ENCODE measurements around the gene MAP4. TPM values are rescaled to one million over a fixed set of nuclear protein-coding genes. Genes with fewer than 3 reads are reported as not detected.

MAP4 gene
- total RNA-seq, 1 experiment from 2014 or later, result 108 TPM

GRCh38 chr3:48004694-48005093, 11.5 kb downstream of the MAP4 start:
- BruUV-seq (replicated peaks), result no TSS peak
- POLR2A ChIA-PET (ENCODE audit: unreplicated experiment), result no interaction called here
- Histone ChIP-seq H3K4me3 (ENCODE audit: low read length) (no peak overlapping the region), H3K27ac (ENCODE audit: low read length) (no peak overlapping the region), H3K9me3 (ENCODE audit: low read length) (no peaks in the 10 kb centered on the region), H3K4me1 (ENCODE audit: insufficient read depth, low read length) (no peaks in the 10 kb centered on the region), H3K4me2 (ENCODE audit: low read length) (no peak overlapping the region), H3K27me3 (ENCODE audit: low read length) (no peaks in the 10 kb centered on the region), H3K79me2 (ENCODE audit: low read length) (peaks cover 67% of the 10 kb centered on the region), H3F3A (ENCODE audit: low read length, unreplicated experiment) (no peaks in the 10 kb centered on the region), H3K36me3 (ENCODE audit: low read depth, low read length) (peaks cover 4% of the 10 kb centered on the region; the same call in 1 of the 2 replicates), H2AFZ (ENCODE audit: low read length) (no peak overlapping the region), H4K20me1 (ENCODE audit: low read length) (peaks cover 9% of the 10 kb centered on the region; the same call in 1 of the 2 replicates), H3K9ac (ENCODE audit: low read length) (no peak overlapping the region), H3K9me2 (replicated peaks; ENCODE audit: low read length) (no peaks in the 10 kb centered on the region)
- ATAC-seq (no peak), DNase-seq (no peak)
- CTCF ChIA-PET, result no interaction called here
- TF ChIP-seq EZH2 (IDR thresholded peaks at IDR 0.05; ENCODE audit: low read length, unreplicated experiment), result no peak
- no peak for TF ChIP-seq EZH2phosphoT487 (IDR thresholded peaks at IDR 0.05; ENCODE audit: borderline replicate concordance, low read length)
- TF ChIP-seq CTCF (conservative IDR thresholded peaks at IDR 0.05; ENCODE audit: low read depth, low read length), result no peak
- intact Hi-C loops (cut with micrococcal nuclease), result no loop called here

GRCh38 chr3:48002787-48003186, 13.4 kb downstream of the MAP4 start:
- intact Hi-C loops (cut with micrococcal nuclease), result no loop called here
- Histone ChIP-seq H3K27ac (ENCODE audit: low read length) (no peak overlapping the region), H3K9ac (ENCODE audit: low read length) (no peak overlapping the region), H3K9me3 (ENCODE audit: low read length) (no peaks in the 10 kb centered on the region), H3K4me3 (ENCODE audit: low read length) (no peak overlapping the region), H3F3A (ENCODE audit: low read length, unreplicated experiment) (no peaks in the 10 kb centered on the region), H3K79me2 (ENCODE audit: low read length) (peaks cover 70% of the 10 kb centered on the region), H3K4me2 (ENCODE audit: low read length) (no peak overlapping the region), H2AFZ (ENCODE audit: low read length) (no peak overlapping the region), H3K4me1 (ENCODE audit: insufficient read depth, low read length) (no peaks in the 10 kb centered on the region), H4K20me1 (ENCODE audit: low read length) (peaks cover 9% of the 10 kb centered on the region; the same call in 1 of the 2 replicates), H3K36me3 (ENCODE audit: low read depth, low read length) (peaks cover 4% of the 10 kb centered on the region; the same call in 1 of the 2 replicates), H3K9me2 (replicated peaks; ENCODE audit: low read length) (no peaks in the 10 kb centered on the region), H3K27me3 (ENCODE audit: low read length) (no peaks in the 10 kb centered on the region)
- BruUV-seq (replicated peaks), result no TSS peak
- ATAC-seq (no peak), DNase-seq (no peak)
- POLR2A ChIA-PET (ENCODE audit: unreplicated experiment), result no interaction called here
- TF ChIP-seq EZH2 (IDR thresholded peaks at IDR 0.05; ENCODE audit: low read length, unreplicated experiment) (no peak), CTCF (conservative IDR thresholded peaks at IDR 0.05; ENCODE audit: low read depth, low read length) (no peak), EZH2phosphoT487 (IDR thresholded peaks at IDR 0.05; ENCODE audit: borderline replicate concordance, low read length) (no peak)
- CTCF ChIA-PET, result interaction anchor here (0.8 kb wide), 1 partner anchor 148 kb away, joined by 3 read pairs; no protein-coding TSS in a partner anchor

DNA sequence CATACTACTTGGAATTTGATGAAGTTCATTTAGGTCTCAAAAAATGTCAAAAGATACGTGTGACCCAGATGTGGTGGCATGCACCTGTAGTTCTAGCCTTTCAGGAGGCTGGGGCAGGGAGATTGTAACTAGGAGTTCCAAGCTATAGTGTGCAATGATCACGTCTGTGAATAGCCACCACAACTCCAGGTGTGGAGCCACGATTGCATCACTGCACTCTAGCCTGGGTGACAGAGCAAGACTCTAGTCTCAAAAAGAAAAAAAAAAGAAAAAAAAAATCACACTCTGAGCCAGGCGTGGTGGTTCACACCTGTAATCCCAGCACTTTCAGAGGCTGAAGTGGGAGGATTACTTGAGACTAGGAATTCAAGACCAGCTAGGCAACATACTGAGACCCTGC, 14.2 kb downstream of the MAP4 start:
- no peaks in the 10 kb centered on the region for H3F3A ChIP-seq (ENCODE audit: low read length, unreplicated experiment)
- ChIA-PET POLR2A (ENCODE audit: unreplicated experiment) (no interaction called here), CTCF (interaction anchor here (0.8 kb wide), 1 partner anchor 149 kb away, joined by 3 read pairs; no protein-coding TSS in a partner anchor)
- peaks cover 70% of the 10 kb centered on the region for H3K79me2 ChIP-seq (ENCODE audit: low read length)
- H3K9me2 ChIP-seq (replicated peaks; ENCODE audit: low read length), result no peaks in the 10 kb centered on the region
- ATAC-seq (no peak), DNase-seq (no peak)
- H3K4me1 ChIP-seq (ENCODE audit: insufficient read depth, low read length), result no peaks in the 10 kb centered on the region
- H3K9me3 ChIP-seq (ENCODE audit: low read length), result no peaks in the 10 kb centered on the region
- H3K36me3 ChIP-seq (ENCODE audit: low read depth, low read length), result peaks cover 4% of the 10 kb centered on the region; the same call in 1 of the 2 replicates
- no peak overlapping the region for H3K9ac ChIP-seq (ENCODE audit: low read length)
- H4K20me1 ChIP-seq (ENCODE audit: low read length), result peaks cover 8% of the 10 kb centered on the region; the same call in 1 of the 2 replicates
- no TSS peak for BruUV-seq (replicated peaks)
- intact Hi-C loops (cut with micrococcal nuclease), result no loop called here
- no peak overlapping the region for H3K4me2 ChIP-seq (ENCODE audit: low read length)
- H2AFZ ChIP-seq (ENCODE audit: low read length), result no peak overlapping the region
- TF ChIP-seq EZH2 (IDR thresholded peaks at IDR 0.05; ENCODE audit: low read length, unreplicated experiment) (no peak), CTCF (conservative IDR thresholded peaks at IDR 0.05; ENCODE audit: low read depth, low read length) (no peak), EZH2phosphoT487 (IDR thresholded peaks at IDR 0.05; ENCODE audit: borderline replicate concordance, low read length) (no peak)
- no peak overlapping the region for H3K4me3 ChIP-seq (ENCODE audit: low read length)
- H3K27me3 ChIP-seq (ENCODE audit: low read length), result no peaks in the 10 kb centered on the region
- H3K27ac ChIP-seq (ENCODE audit: low read length), result no peak overlapping the region

All from PC-3 (cell line).